Stimulated activated naive B cell treated with anti-CD40 and anti-IgM and Interleukin-4, amounts not matched to agents 10 μg/mL and 1 μg/mL and 100 μg/mL, for 72 hours (primary cell): ENCODE results near the gene GTPBP6.

Source experiments
- ATAC-seq, 2 donors: fragments of 150-1000 bp; cut with Tn5 transposase; replicated peaks; 2 replicates each; pipeline ENCODE4 v1.10.0; 2021; ENCODE audit warnings: moderate library complexity in 1 of 2
- DNase-seq: peaks from one replicate; pipeline ENCODE4 v3.0.0; 2021
- H3K27ac Mint-ChIP-seq: one replicate; pipeline ENCODE4 v1.8.0; 2022; ENCODE audit warnings: mild to moderate bottlenecking, mixed read lengths
- H3K27me3 Mint-ChIP-seq, 2 donors: one replicate each; pipeline ENCODE4 v1.8.0; 2022; ENCODE audit warnings: mixed read lengths in 2 of 2
- H3K36me3 Mint-ChIP-seq, 2 donors: one replicate each; pipeline ENCODE4 v1.8.0; 2022; ENCODE audit warnings: mixed read lengths in 2 of 2, mild to moderate bottlenecking in 1 of 2
- H3K4me1 Mint-ChIP-seq, 2 donors: one replicate each; pipeline ENCODE4 v1.8.0; 2022; ENCODE audit warnings: mixed read lengths in 2 of 2, mild to moderate bottlenecking in 1 of 2
- H3K4me3 Mint-ChIP-seq, 2 donors: one replicate each; pipeline ENCODE4 v1.8.0; 2022; ENCODE audit warnings: mild to moderate bottlenecking in 2 of 2, mixed read lengths in 2 of 2, moderate library complexity in 1 of 2
- H3K9me3 Mint-ChIP-seq, 2 donors: one replicate each; pipeline ENCODE4 v1.8.0; 2022; ENCODE audit warnings: mixed read lengths in 2 of 2, mild to moderate bottlenecking in 1 of 2

GTPBP6 gene, protein sequence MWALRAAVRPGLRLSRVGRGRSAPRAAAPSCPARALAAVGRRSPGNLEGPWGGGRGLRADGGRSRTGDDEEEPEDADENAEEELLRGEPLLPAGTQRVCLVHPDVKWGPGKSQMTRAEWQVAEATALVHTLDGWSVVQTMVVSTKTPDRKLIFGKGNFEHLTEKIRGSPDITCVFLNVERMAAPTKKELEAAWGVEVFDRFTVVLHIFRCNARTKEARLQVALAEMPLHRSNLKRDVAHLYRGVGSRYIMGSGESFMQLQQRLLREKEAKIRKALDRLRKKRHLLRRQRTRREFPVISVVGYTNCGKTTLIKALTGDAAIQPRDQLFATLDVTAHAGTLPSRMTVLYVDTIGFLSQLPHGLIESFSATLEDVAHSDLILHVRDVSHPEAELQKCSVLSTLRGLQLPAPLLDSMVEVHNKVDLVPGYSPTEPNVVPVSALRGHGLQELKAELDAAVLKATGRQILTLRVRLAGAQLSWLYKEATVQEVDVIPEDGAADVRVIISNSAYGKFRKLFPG

DNA sequence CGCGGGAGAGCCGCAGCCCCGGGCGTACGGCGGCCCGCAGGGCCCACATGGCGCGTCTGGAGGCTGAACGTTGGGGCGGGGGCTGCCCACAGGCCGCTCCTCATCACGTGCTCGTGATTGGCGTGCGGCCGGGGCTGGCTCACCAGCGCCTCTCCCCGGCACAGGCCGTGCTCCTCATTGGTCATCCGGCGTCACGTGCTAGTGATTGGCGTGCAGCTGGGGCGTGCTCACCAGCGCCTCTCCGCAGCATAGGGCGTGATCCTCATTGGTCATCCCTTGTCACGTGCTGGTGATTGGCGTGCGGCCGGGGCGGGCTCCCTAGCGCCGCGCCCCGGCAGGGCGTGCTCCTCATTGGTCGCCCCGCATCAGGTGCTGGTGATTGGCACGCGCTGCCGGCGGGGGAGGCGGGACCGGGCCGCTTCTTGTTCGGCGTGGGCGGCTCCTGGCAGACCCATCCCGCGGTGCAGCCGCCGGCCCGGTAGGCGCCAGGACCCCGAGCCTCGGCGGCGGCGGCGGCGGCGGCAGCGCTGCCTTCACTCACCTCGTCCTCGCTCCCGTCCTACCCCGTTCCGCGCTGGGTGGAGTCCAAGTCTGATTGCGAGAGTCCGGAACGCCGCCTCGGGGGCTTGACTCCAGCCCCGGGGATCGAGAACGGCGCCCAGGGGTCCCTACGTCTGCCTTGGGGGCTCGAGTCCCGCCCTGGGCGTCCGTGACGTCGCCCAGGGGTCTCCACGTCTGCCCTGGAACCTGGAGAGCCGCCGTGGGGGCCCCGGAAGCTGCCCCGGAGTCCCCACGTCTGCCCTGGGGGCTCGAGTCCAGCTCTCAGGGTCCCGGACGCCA, at the start of gene GTPBP6:
Gene GTPBP6 (minus strand): TSS at position 58 of the 840 bp plus-strand sequence. CDS start 9 bp downstream, at position 49.
- peak within 1 kb of the TSS; percentile 89 to 90 for H3K4me3 Mint-ChIP-seq
- peak within 1 kb of the TSS; percentile 98 for H3K27ac Mint-ChIP-seq
- DNase-seq, result peak; percentile 100
- peaks cover 4 to 8% of the 10 kb centered on the region in 2 donors for H3K36me3 Mint-ChIP-seq
- peaks cover 20 to 25% of the 10 kb centered on the region in 2 donors for H3K4me1 Mint-ChIP-seq
- peaks cover 0 to 2% of the 10 kb centered on the region in 2 donors for H3K9me3 Mint-ChIP-seq
- peaks cover 5 to 7% of the 10 kb centered on the region in 2 donors for H3K27me3 Mint-ChIP-seq
- peak; percentile 80 for ATAC-seq

DNA sequence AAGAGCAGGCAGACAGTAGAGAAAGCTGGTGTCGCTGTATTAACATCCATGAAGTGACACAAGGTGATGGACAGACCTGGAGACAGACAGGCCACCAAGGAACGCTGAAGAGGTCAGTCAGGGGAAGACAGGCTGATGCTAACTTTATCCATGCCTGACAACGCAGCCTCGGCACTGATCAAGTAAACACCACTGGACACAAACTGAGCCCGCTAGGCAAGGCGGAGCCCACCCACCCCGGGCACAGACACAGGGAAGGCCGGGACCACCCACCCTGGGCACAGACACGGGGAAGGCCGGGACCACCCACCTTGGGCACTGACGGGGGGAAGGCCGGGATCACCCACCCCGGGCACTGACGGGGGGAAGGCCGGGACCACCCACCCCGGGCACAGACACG, 49.3 kb upstream of the GTPBP6 start:
- Mint-ChIP-seq H3K27ac (no peak overlapping the region), H3K27me3 (peaks cover 14 to 23% of the 10 kb centered on the region in 2 donors)

DNA sequence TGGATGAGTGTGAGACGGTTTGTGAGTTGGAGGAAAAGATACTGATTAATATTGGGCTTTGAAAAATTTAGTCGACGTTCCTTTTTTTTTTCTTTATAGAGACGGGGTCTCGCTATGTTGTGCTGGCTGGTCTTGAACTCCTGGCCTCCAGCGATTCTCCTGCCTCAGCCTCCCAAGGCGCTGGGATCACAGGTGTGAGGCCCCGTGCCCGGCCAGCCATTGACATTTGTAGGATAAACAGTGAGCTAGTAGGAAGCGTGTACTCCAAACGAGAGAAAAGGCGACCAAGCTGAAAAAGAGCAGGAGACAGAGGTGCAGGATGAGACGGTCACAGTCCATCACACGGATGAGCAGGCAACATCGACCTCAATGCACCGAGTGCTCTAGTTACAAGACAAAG, 48.8 kb upstream of the GTPBP6 start:
- peaks cover 21 to 41% of the 10 kb centered on the region in 2 donors for H3K4me1 Mint-ChIP-seq
- H3K27ac Mint-ChIP-seq, result no peak overlapping the region
- peaks cover 12 to 19% of the 10 kb centered on the region in 2 donors for H3K27me3 Mint-ChIP-seq
- H3K4me3 Mint-ChIP-seq, result no peak overlapping the region
- ATAC-seq, result no peak
- peaks cover 23% of the 10 kb centered on the region in 2 donors for H3K36me3 Mint-ChIP-seq
- DNase-seq, result no peak
- peaks cover 2% of the 10 kb centered on the region in 2 donors for H3K9me3 Mint-ChIP-seq

More for the DNA sequence above, 49.3 kb upstream of the GTPBP6 start:
- Mint-ChIP-seq H3K9me3 (peaks cover 0 to 2% of the 10 kb centered on the region in 2 donors), H3K4me1 (peaks cover 23 to 43% of the 10 kb centered on the region in 2 donors), H3K4me3 (no peak overlapping the region), H3K36me3 (peaks cover 18 to 21% of the 10 kb centered on the region in 2 donors)
- DNase-seq (no peak), ATAC-seq (no peak)

DNA sequence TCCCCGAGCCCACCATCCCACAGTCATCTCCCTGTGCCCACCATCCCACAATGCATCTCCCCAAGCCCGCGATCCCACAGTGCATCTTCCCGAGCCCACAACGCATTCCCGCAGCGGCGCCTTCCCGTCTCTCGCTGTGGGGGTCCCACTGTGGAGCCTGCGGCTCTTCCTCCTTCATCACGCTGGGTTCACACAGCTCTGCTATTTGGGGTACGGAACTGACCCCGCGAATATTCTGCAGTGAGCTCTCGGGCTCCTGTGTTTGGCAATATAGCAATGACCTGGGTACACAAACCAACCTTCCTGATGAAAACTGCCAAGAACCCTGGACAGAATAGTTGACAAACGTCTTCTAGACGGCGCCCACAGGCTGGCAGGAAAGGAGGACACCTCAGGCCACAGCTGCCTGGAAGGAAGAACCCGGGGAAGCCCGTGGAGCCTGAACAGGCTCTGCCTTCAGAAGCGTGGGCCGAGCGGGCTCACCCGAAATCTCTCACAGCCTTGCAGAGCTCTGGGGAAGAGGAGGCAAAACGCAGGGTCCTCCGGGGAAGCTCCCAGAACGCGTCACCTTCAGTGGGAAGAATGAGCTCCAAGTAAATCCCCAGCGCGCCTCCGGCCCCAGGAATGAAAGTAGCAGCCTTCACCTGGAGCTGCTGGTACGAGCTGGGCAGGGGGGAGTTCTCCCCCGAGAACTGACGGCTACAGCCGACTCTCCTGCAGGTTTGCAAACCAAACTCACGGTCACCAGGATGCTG, 45.2 kb upstream of the GTPBP6 start:
- H3K27me3 Mint-ChIP-seq, result no peaks in the 10 kb centered on the region
- DNase-seq (no peak), ATAC-seq (no peak)
- H3K27ac Mint-ChIP-seq, result peak overlapping the region; percentile 79
- peaks cover 4 to 12% of the 10 kb centered on the region in 2 donors for H3K9me3 Mint-ChIP-seq
- no peak overlapping the region for H3K4me3 Mint-ChIP-seq
- H3K4me1 Mint-ChIP-seq, result peaks cover 7 to 13% of the 10 kb centered on the region in 2 donors
- peaks cover 44 to 48% of the 10 kb centered on the region in 2 donors for H3K36me3 Mint-ChIP-seq

DNA sequence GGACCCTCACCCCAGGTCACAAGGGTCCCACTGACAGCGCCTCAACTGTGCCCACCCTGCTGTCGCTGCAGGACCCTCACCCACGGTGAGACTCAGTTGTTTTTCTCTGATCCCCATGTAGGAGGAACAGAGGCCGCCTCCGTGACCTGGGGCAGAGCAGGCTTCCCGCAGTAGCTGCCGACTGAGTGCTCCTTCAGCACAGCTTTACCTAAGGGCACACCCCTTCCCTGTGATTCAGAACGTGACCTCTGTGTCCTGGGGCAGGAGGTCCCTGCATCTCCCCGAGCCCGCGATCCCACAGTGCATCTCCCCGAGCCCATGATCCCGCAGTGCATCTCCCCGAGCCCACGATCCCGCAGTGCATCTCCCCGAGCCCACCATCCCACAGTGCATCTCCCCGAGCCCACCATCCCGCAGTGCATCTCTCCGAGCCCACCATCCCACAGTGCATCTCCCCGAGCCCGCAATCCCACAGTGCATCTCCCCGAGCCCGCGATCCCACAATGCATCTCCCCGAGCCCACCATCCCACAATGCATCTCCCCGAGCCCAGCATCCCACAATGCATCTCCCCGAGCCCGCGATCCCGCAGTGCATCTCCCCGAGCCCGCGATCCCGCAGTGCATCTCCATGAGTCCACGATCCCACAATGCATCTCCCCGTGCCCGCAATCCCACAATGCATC, 44.5 kb upstream of the GTPBP6 start:
- Mint-ChIP-seq H3K27me3 (no peaks in the 10 kb centered on the region), H3K27ac (no peak overlapping the region), H3K36me3 (peaks cover 47 to 53% of the 10 kb centered on the region in 2 donors), H3K4me3 (no peak overlapping the region), H3K9me3 (peaks cover 7 to 14% of the 10 kb centered on the region in 2 donors), H3K4me1 (peaks cover 7 to 13% of the 10 kb centered on the region in 2 donors)
- ATAC-seq (no peak), DNase-seq (no peak)

DNA sequence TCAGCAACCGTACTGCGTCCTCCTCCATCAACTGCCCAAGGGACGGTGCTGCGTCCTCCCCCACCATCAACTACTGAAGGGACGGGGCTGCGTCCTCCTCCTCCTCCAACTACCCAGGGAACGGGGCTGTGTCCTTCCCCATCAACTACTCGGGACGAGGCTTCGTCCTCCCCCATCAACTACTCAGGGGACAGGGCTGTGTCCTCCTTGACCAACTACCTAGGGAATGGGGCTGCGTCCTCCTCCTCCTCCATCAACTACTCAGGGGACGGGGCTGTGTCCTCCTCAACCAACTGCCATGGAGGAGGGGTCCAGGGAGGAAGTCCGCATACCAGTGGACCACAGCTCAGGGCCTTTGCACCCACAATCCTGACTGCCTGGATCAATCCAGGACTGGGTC, 43.8 kb upstream of the GTPBP6 start:
- peaks cover 51 to 59% of the 10 kb centered on the region in 2 donors for H3K36me3 Mint-ChIP-seq
- H3K27ac Mint-ChIP-seq, result peak overlapping the region; percentile 51
- DNase-seq (no peak), ATAC-seq (no peak)
- peaks cover 7 to 16% of the 10 kb centered on the region in 2 donors for H3K9me3 Mint-ChIP-seq
- H3K4me3 Mint-ChIP-seq, result no peak overlapping the region
- peaks cover 4 to 10% of the 10 kb centered on the region in 2 donors for H3K4me1 Mint-ChIP-seq
- H3K27me3 Mint-ChIP-seq, result no peaks in the 10 kb centered on the region

DNA sequence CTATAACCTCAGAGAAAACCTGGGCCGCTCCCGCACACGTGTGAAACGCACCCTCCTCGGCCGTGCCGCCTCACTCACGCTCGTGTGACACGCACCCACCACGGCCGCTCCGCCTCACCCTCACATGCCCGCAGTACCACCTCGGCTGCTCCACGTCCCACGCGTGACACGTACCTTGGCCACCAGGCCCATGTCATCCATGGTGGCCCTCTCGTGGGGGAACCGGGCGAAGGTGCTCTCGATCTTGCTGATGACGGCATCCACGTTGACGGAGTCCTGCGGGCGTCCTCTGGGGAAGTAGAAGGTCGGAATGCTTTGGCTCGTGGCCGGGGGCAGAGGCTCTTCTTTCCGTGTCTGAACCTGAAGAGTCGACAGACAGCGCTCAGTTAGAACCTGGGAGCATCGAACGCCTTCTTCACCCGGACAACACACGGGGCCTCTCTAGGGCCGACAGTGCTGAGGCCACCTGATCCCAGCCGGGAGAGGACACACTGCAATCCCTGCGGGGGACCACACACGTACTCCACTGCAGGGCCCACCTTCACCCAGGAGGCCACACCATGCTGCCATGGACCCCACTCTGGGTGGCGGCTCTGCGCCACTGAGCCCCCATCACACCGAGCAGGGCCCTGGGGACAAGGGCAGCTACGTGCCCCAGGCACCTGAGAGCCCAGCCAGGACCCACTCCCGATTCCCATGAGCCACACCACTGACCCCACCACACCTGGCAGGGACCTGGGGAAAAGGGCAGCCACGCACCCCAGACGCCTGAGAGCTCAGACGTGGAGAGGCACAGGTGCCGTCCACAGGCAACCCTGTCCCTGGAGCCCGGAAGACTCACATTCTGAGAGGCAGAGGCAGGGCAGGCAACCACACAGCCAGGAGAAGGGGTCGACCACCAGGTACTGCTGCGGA, 42.9 kb upstream of the GTPBP6 start:
- peaks cover 56 to 62% of the 10 kb centered on the region in 2 donors for H3K36me3 Mint-ChIP-seq
- no peak overlapping the region for H3K4me3 Mint-ChIP-seq
- peaks cover 4 to 16% of the 10 kb centered on the region in 2 donors for H3K4me1 Mint-ChIP-seq
- H3K9me3 Mint-ChIP-seq, result peaks cover 7 to 16% of the 10 kb centered on the region in 2 donors
- no peak for DNase-seq
- no peaks in the 10 kb centered on the region for H3K27me3 Mint-ChIP-seq
- H3K27ac Mint-ChIP-seq, result no peak overlapping the region
- no peak for ATAC-seq

DNA sequence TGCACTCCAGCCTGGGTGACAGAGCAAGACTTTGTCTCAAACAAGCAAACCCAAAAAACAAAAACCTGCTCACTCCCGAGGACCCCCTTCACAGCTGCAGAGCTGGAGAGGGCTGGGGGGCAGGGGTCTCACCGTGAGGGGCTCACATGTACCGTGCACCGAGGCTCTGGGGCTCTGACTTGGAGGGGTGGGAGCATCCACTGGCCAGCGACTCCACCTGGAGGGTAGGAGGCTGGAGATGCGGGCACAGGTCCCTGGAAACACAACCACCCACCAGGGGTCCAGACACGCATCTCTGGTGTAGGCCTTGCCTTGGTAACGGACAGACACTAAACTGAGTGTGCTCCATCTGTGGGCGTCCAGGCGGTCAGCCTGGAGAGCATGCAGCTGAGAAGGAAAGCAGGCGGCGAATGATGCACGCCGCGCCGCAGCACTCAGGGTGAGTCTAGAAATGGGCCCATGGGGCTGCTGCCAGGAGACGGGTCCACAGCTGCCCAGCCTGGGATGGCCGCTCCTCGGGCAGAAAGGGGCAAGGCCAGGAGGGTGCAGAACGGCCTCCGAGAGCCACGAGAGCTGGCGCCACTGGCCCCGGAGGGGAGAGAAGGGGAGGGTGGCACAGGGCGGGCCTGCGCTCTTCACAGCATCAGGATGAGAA, 42.0 kb upstream of the GTPBP6 start:
- ATAC-seq (no peak), DNase-seq (no peak)
- H3K27me3 Mint-ChIP-seq, result no peaks in the 10 kb centered on the region
- peaks cover 7 to 16% of the 10 kb centered on the region in 2 donors for H3K9me3 Mint-ChIP-seq
- H3K27ac Mint-ChIP-seq, result no peak overlapping the region
- peaks cover 59 to 68% of the 10 kb centered on the region in 2 donors for H3K36me3 Mint-ChIP-seq
- no peak overlapping the region for H3K4me3 Mint-ChIP-seq
- peaks cover 4 to 16% of the 10 kb centered on the region in 2 donors for H3K4me1 Mint-ChIP-seq

DNA sequence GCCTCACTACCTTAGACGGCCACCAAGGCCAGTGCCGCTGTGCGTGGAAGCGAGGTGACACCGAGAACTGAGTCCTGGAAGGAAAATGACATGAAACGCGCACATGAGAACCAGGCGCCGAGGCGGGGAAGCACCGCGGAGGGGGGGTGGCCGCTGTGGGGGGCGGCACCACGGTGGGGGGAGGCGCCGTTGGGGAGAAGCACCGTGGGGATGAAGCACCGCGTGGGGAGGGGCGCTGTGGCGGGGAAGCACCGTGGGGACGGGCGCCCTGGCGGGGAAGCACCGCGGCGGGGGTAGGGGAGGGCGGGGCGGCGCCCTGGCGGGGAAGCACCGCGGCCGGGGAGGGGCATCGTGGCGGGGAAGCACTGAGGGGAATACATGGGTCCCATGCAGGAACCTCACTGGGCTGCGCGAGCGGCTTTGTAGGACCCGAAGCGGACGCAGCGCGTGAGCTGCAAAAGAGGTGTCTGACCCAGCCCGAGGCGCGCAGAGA, 40.1 kb upstream of the GTPBP6 start:
- ATAC-seq, result no peak
- Mint-ChIP-seq H3K4me1 (peaks cover 9 to 22% of the 10 kb centered on the region in 2 donors), H3K4me3 (no peak overlapping the region), H3K27me3 (no peaks in the 10 kb centered on the region), H3K27ac (no peak overlapping the region), H3K36me3 (peaks cover 60 to 78% of the 10 kb centered on the region in 2 donors), H3K9me3 (peaks cover 7 to 16% of the 10 kb centered on the region in 2 donors)
- no peak for DNase-seq

DNA sequence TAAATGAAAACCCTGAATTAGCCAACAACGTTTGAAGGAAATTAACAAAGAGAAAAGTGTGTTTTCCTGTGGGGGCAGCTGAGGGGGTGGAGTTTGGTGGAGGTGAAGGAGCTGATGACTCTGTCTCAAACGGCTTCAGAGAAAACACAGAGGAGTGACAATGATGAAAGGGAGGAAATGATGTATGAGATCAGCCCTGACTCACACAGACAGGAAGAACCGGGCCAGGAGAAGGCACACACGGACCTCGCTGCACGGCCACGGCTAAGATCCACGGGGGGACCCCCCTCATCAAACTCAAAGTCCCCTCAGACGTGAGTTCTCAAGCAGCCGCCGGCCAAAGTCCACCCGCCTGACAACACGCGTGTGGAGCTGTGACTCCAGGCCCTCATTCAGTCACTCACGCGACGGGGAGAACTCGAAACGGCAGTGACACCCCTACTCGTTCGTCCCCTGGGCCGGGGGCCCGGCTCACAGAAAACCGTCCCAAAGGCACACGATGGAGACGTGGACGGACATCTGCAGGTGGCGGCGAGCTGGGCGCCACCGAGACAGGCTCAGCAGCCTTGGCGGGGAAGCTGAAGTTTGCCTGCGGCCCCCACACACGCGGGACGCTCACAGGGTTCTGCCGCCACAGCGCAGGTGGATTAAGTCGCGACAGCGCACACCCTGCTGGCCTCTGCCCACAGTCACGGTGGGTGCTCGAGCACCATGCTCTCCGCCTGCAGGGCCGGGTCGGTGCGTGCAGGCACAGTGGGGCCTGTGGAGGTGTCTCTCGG, 39.3 kb upstream of the GTPBP6 start:
- ATAC-seq (no peak), DNase-seq (no peak)
- Mint-ChIP-seq H3K4me3 (no peak overlapping the region), H3K27ac (no peak overlapping the region), H3K36me3 (peaks cover 52 to 70% of the 10 kb centered on the region in 2 donors), H3K27me3 (no peaks in the 10 kb centered on the region), H3K4me1 (peaks cover 5 to 16% of the 10 kb centered on the region in 2 donors), H3K9me3 (peaks cover 7 to 14% of the 10 kb centered on the region in 2 donors)

DNA sequence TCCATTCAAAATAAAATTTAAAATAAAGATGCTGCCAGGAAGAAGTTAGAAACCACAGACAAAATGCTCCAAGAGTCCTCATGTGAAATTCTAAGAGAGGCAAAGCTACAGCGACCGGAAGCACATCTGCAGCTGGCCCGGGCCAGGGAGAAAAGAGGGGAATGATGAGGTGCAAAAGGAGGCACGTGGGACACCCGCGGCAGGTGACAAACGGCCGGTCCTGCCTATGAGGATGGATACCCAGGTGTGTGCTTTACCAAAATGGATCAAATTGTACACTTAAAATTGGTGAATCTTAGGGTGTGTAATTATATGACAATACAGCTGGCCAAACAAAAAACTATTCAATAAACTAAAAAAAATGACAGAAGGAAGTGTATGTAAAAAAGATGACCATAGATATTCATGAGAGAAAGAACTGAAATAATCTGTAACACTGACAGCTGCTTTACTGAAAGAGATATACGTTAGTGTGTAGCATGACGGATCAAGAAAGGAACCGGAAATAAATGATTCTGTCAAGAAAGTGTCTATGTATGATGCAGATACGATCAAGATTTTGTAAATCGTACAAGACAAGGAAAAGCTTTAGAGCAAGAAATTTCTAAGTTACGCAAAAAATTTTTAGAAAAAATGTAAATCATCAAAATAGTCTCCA, 38.6 kb upstream of the GTPBP6 start:
- Mint-ChIP-seq H3K27me3 (no peaks in the 10 kb centered on the region), H3K4me1 (peaks cover 7 to 16% of the 10 kb centered on the region in 2 donors), H3K27ac (no peak overlapping the region), H3K4me3 (no peak overlapping the region), H3K36me3 (peaks cover 48 to 72% of the 10 kb centered on the region in 2 donors), H3K9me3 (peaks cover 4 to 14% of the 10 kb centered on the region in 2 donors)
- ATAC-seq (no peak), DNase-seq (no peak)
